Activated naive CD8-positive, alpha-beta T cell treated with anti-CD3 and anti-CD28 coated beads for 36 hours (primary cell): Measurements from ENCODE around the gene GABBR1. TPM values are rescaled to one million over a fixed set of nuclear protein-coding genes. Genes with fewer than 3 reads are reported as not detected.

Experiments used
- DNase-seq: peaks from one replicate; pipeline ENCODE4 v3.0.0; 2021
- H3K27ac Mint-ChIP-seq: one replicate; pipeline ENCODE4 v1.8.0; 2022; ENCODE audit warnings: mild to moderate bottlenecking, moderate library complexity, mixed read lengths
- H3K27me3 Mint-ChIP-seq: one replicate; pipeline ENCODE4 v1.8.0; 2022; ENCODE audit warnings: mild to moderate bottlenecking, mixed read lengths
- H3K36me3 Mint-ChIP-seq: one replicate; pipeline ENCODE4 v1.8.0; 2021; ENCODE audit warnings: mild to moderate bottlenecking, mixed read lengths
- H3K4me1 Mint-ChIP-seq: one replicate; pipeline ENCODE4 v1.8.0; 2021; ENCODE audit warnings: mixed read lengths
- H3K4me3 Mint-ChIP-seq: one replicate; pipeline ENCODE4 v1.8.0; 2022; ENCODE audit warnings: mild to moderate bottlenecking, moderate library complexity, mixed read lengths
- H3K9me3 Mint-ChIP-seq: one replicate; pipeline ENCODE4 v1.8.0; 2022; ENCODE audit warnings: mixed read lengths
- total RNA-seq, 2 experiments: library from RNA; stranded (reverse); gene quantifications; one replicate each; pipeline ENCODE4 v1.2.3, GENCODE V29; 2021

GABBR1 gene
- total RNA-seq, 2 experiments from 2014 or later = 7.2 to 7.6 TPM

- no peak for DNase-seq
- H3K36me3 Mint-ChIP-seq = peaks cover 4% of the 10 kb centered on the region
These were observed 15.0 kb downstream of the GABBR1 start for GRCh38 chr6:29617782-29618554.

GRCh38 chr6:29611426-29611825 is 21.6 kb downstream of the GABBR1 start:
- no peak for DNase-seq
- Mint-ChIP-seq H3K9me3 (no peaks in the 10 kb centered on the region), H3K4me1 (no peaks in the 10 kb centered on the region), H3K27me3 (no peaks in the 10 kb centered on the region), H3K27ac (no peak overlapping the region), H3K36me3 (peaks cover 9% of the 10 kb centered on the region), H3K4me3 (no peak overlapping the region)

More at GRCh38 chr6:29617782-29618554, 15.0 kb downstream of the GABBR1 start:
- Mint-ChIP-seq H3K9me3 (no peaks in the 10 kb centered on the region), H3K27me3 (no peaks in the 10 kb centered on the region), H3K4me3 (no peak overlapping the region), H3K27ac (no peak overlapping the region), H3K4me1 (no peaks in the 10 kb centered on the region)

- no peak overlapping the region for H3K27ac Mint-ChIP-seq
- H3K27me3 Mint-ChIP-seq = no peaks in the 10 kb centered on the region
- no peaks in the 10 kb centered on the region for H3K9me3 Mint-ChIP-seq
- H3K4me3 Mint-ChIP-seq = no peak overlapping the region
- no peaks in the 10 kb centered on the region for H3K4me1 Mint-ChIP-seq
- DNase-seq = no peak
- H3K36me3 Mint-ChIP-seq = peaks cover 9% of the 10 kb centered on the region
These were observed 22.4 kb downstream of the GABBR1 start for GRCh38 chr6:29610540-29610939.

- Mint-ChIP-seq H3K36me3 (peaks cover 7% of the 10 kb centered on the region), H3K4me1 (no peaks in the 10 kb centered on the region), H3K27me3 (no peaks in the 10 kb centered on the region), H3K27ac (no peak overlapping the region), H3K4me3 (no peak overlapping the region), H3K9me3 (no peaks in the 10 kb centered on the region)
- DNase-seq = no peak
These were observed 24.9 kb downstream of the GABBR1 start for GRCh38 chr6:29608131-29608530.

- H3K36me3 Mint-ChIP-seq = no peaks in the 10 kb centered on the region
- H3K27ac Mint-ChIP-seq = no peak overlapping the region
- H3K4me1 Mint-ChIP-seq = no peaks in the 10 kb centered on the region
These were observed 29.1 kb downstream of the GABBR1 start for GRCh38 chr6:29603930-29604329.

GRCh38 chr6:29603456-29603855 is 29.5 kb downstream of the GABBR1 start:
- Mint-ChIP-seq H3K4me3 (no peak overlapping the region), H3K27me3 (no peaks in the 10 kb centered on the region), H3K36me3 (no peaks in the 10 kb centered on the region), H3K4me1 (no peaks in the 10 kb centered on the region), H3K9me3 (no peaks in the 10 kb centered on the region), H3K27ac (no peak overlapping the region)
- DNase-seq = no peak

More at GRCh38 chr6:29603930-29604329, 29.1 kb downstream of the GABBR1 start:
- H3K4me3 Mint-ChIP-seq = no peak overlapping the region
- no peaks in the 10 kb centered on the region for H3K27me3 Mint-ChIP-seq
- DNase-seq = no peak
- no peaks in the 10 kb centered on the region for H3K9me3 Mint-ChIP-seq

- Mint-ChIP-seq H3K4me1 (no peaks in the 10 kb centered on the region), H3K27ac (no peak overlapping the region), H3K36me3 (no peaks in the 10 kb centered on the region), H3K9me3 (no peaks in the 10 kb centered on the region), H3K4me3 (no peak overlapping the region), H3K27me3 (no peaks in the 10 kb centered on the region)
- DNase-seq = no peak
These were observed 30.2 kb downstream of the GABBR1 start for GRCh38 chr6:29602564-29603361.

- H3K4me3 Mint-ChIP-seq = no peak overlapping the region
- H3K36me3 Mint-ChIP-seq = no peaks in the 10 kb centered on the region
- H3K27me3 Mint-ChIP-seq = no peaks in the 10 kb centered on the region
- no peaks in the 10 kb centered on the region for H3K9me3 Mint-ChIP-seq
- H3K4me1 Mint-ChIP-seq = no peaks in the 10 kb centered on the region
- no peak for DNase-seq
- H3K27ac Mint-ChIP-seq = no peak overlapping the region
These were observed 34.7 kb downstream of the GABBR1 start for GRCh38 chr6:29598172-29598747.

- Mint-ChIP-seq H3K9me3 (no peaks in the 10 kb centered on the region), H3K27me3 (no peaks in the 10 kb centered on the region), H3K4me1 (no peaks in the 10 kb centered on the region), H3K4me3 (no peak overlapping the region), H3K27ac (no peak overlapping the region), H3K36me3 (no peaks in the 10 kb centered on the region)
- DNase-seq = no peak
These were observed 35.8 kb downstream of the GABBR1 start for GRCh38 chr6:29597184-29597583.

- Mint-ChIP-seq H3K27ac (no peak overlapping the region), H3K9me3 (no peaks in the 10 kb centered on the region), H3K36me3 (no peaks in the 10 kb centered on the region), H3K4me3 (no peak overlapping the region), H3K27me3 (no peaks in the 10 kb centered on the region), H3K4me1 (no peaks in the 10 kb centered on the region)
- no peak for DNase-seq
These were observed 36.5 kb downstream of the GABBR1 start for GRCh38 chr6:29596381-29596900.

GRCh38 chr6:29593199-29593855 is 39.7 kb downstream of the GABBR1 start:
- H3K4me1 Mint-ChIP-seq = no peaks in the 10 kb centered on the region
- no peaks in the 10 kb centered on the region for H3K36me3 Mint-ChIP-seq
- peaks cover 18% of the 10 kb centered on the region for H3K27me3 Mint-ChIP-seq
- H3K9me3 Mint-ChIP-seq = no peaks in the 10 kb centered on the region
- DNase-seq = no peak
- H3K4me3 Mint-ChIP-seq = no peak overlapping the region
- no peak overlapping the region for H3K27ac Mint-ChIP-seq

GRCh38 chr6:29591677-29592076 is 41.3 kb downstream of the GABBR1 start:
- Mint-ChIP-seq H3K4me3 (no peak overlapping the region), H3K27ac (no peak overlapping the region), H3K9me3 (no peaks in the 10 kb centered on the region), H3K27me3 (peaks cover 32% of the 10 kb centered on the region), H3K4me1 (no peaks in the 10 kb centered on the region), H3K36me3 (no peaks in the 10 kb centered on the region)
- DNase-seq = no peak

- no peak for DNase-seq
- no peaks in the 10 kb centered on the region for H3K9me3 Mint-ChIP-seq
- no peaks in the 10 kb centered on the region for H3K36me3 Mint-ChIP-seq
- no peak overlapping the region for H3K4me3 Mint-ChIP-seq
- no peaks in the 10 kb centered on the region for H3K4me1 Mint-ChIP-seq
- no peak overlapping the region for H3K27ac Mint-ChIP-seq
- H3K27me3 Mint-ChIP-seq = peaks cover 36% of the 10 kb centered on the region
These were observed 42.7 kb downstream of the GABBR1 start for GRCh38 chr6:29590218-29590808.

GRCh38 chr6:29589423-29590048 is 43.4 kb downstream of the GABBR1 start:
- peak; percentile 28 for DNase-seq
- H3K27me3 Mint-ChIP-seq = peaks cover 42% of the 10 kb centered on the region
- H3K4me3 Mint-ChIP-seq = no peak overlapping the region
- no peaks in the 10 kb centered on the region for H3K4me1 Mint-ChIP-seq
- no peaks in the 10 kb centered on the region for H3K36me3 Mint-ChIP-seq
- no peak overlapping the region for H3K27ac Mint-ChIP-seq
- no peaks in the 10 kb centered on the region for H3K9me3 Mint-ChIP-seq
